Smooth muscle cell (in vitro differentiated cells): ENCODE results near the gene TXNDC11. TPM values are rescaled to one million over a fixed set of nuclear protein-coding genes. Genes with fewer than 3 reads are reported as not detected.
A peak's percentile ranks its signal among the peaks of the same experiment; 100 is the strongest.

Experiments
- DNase-seq: peaks from one replicate; lab custom pipeline; 2025; ENCODE audit not compliant: unreplicated experiment; lab: John Stamatoyannopoulos, UW
- H2AFZ ChIP-seq: fragments of 200-600 bp; sonication (generic); 2 replicates; pipeline ENCODE4 v1.6.0; 2016; ENCODE audit warnings: antibody characterized with exemption, low read depth, mild to moderate bottlenecking
- H3F3A ChIP-seq: fragments of 200-600 bp; sonication (generic); 2 replicates; pipeline ENCODE4 v1.6.0; 2017; ENCODE audit warnings: antibody characterized with exemption, low read depth
- H3K27ac ChIP-seq: fragments of 200-600 bp; sonication (generic); 2 replicates; pipeline ENCODE4 v1.5.1; 2016; ENCODE audit warnings: low read depth, mild to moderate bottlenecking
- H3K27me3 ChIP-seq: fragments of 200-600 bp; sonication (generic); 2 replicates; pipeline ENCODE4 v1.6.1; 2016; ENCODE audit warnings: low read depth, mild to moderate bottlenecking
- H3K36me3 ChIP-seq: fragments of 200-600 bp; sonication (generic); 2 replicates; pipeline ENCODE4 v1.5.1; 2016; ENCODE audit warnings: low read depth
- H3K4me1 ChIP-seq: fragments of 200-600 bp; sonication (generic); 2 replicates; pipeline ENCODE4 v1.5.1; 2016; ENCODE audit warnings: low read depth
- H3K4me2 ChIP-seq: fragments of 200-600 bp; sonication (generic); 2 replicates; pipeline ENCODE4 v1.6.0; 2016; ENCODE audit warnings: mild to moderate bottlenecking
- H3K4me3 ChIP-seq: fragments of 200-600 bp; sonication (generic); 2 replicates; pipeline ENCODE4 v1.5.1; 2016; ENCODE audit warnings: mild to moderate bottlenecking
- H3K79me2 ChIP-seq: fragments of 200-600 bp; sonication (generic); 2 replicates; pipeline ENCODE4 v1.6.0; 2016; ENCODE audit warnings: low read depth, mild to moderate bottlenecking
- H3K9ac ChIP-seq: fragments of 200-600 bp; sonication (generic); 2 replicates; pipeline ENCODE4 v1.6.0; 2016; ENCODE audit warnings: low read depth
- H3K9me3 ChIP-seq: fragments of 200-600 bp; sonication (generic); replicated peaks from 2 replicates; pipeline ENCODE4 v1.5.1; 2016; ENCODE audit warnings: low read depth
- H4K20me1 ChIP-seq: fragments of 200-600 bp; sonication (generic); 2 replicates; pipeline ENCODE4 v1.6.0; 2016; ENCODE audit warnings: low read depth
- WGBS: methylation state at CpG from one replicate; pipeline ENCODE4 v1.1.7; 2016; ENCODE audit warnings: low lambda C conversion rate; 5-methylcytosine and 5-hydroxymethylcytosine counted together
- polyA plus RNA-seq: library from polyadenylated mRNA; unstranded; fragments of >200 nt; fragmentation: Nextera tagmentation; extraction: Ambion mirVana; gene quantifications from 2 replicates; pipeline ENCODE4 v1.2.1, GENCODE V29; 2016
- total RNA-seq: library from RNA; depleted of rRNA; stranded (reverse); fragments of >200 nt; gene quantifications from 2 replicates; pipeline ENCODE4 v1.2.3, GENCODE V29; 2014
- TF ChIP-seq, protein P1 (sequence below): fragments of 200-600 bp; sonication (generic); IDR thresholded peaks from 2 replicates; pipeline ENCODE4 v1.5.1; 2017; ENCODE audit warnings: borderline replicate concordance, mild to moderate bottlenecking, antibody characterized with exemption; ENCODE audit not compliant: insufficient read depth, poor library complexity, severe bottlenecking

Gene TXNDC11
- total and polyA plus RNA-seq, 2 experiments from 2014 or later, result 27.3 to 30.8 TPM

DNA sequence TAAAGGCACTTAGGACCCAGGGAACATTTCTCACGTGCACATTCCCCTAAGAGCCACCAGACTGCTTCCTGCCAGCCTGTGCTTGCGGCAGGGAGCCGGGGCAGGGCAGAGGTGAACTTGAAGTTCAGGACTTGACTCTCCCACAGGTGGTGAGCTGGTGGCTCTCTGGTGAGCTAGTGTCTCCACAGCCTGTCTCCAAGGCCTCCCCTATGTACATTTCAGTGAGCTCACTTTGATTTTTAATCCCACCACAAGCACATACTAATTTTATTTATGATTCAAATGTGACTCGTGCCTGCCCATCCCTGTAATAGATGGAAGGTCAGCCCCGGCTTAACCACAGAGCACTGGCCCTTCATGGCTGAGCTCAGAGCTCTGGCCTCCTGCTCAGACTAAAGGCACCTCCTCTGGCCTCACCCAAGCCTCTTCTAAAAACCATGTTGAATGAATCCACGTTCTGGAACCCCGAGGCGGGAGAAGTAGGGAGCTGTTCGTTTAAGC, 65.2 kb downstream of the TXNDC11 start:
- H2AFZ ChIP-seq, result no peak overlapping the region
- TF ChIP-seq, protein P1, sequence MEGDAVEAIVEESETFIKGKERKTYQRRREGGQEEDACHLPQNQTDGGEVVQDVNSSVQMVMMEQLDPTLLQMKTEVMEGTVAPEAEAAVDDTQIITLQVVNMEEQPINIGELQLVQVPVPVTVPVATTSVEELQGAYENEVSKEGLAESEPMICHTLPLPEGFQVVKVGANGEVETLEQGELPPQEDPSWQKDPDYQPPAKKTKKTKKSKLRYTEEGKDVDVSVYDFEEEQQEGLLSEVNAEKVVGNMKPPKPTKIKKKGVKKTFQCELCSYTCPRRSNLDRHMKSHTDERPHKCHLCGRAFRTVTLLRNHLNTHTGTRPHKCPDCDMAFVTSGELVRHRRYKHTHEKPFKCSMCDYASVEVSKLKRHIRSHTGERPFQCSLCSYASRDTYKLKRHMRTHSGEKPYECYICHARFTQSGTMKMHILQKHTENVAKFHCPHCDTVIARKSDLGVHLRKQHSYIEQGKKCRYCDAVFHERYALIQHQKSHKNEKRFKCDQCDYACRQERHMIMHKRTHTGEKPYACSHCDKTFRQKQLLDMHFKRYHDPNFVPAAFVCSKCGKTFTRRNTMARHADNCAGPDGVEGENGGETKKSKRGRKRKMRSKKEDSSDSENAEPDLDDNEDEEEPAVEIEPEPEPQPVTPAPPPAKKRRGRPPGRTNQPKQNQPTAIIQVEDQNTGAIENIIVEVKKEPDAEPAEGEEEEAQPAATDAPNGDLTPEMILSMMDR, result no peak
- peak overlapping the region; percentile 46 for H3K27ac ChIP-seq
- no peak overlapping the region for H3K4me2 ChIP-seq
- DNase-seq, result no peak
- H3K27me3 ChIP-seq, result no peaks in the 10 kb centered on the region
- peaks cover 100% of the 10 kb centered on the region for H4K20me1 ChIP-seq
- H3K79me2 ChIP-seq, result no peaks in the 10 kb centered on the region
- no peak overlapping the region for H3K4me3 ChIP-seq
- H3K9me3 ChIP-seq, result no peaks in the 10 kb centered on the region
- WGBS, result 78% methylated on average over 9 of the region's 9 CpGs
- no peaks in the 10 kb centered on the region for H3K36me3 ChIP-seq
- no peaks in the 10 kb centered on the region for H3F3A ChIP-seq
- H3K9ac ChIP-seq, result no peak overlapping the region
- H3K4me1 ChIP-seq, result no peaks in the 10 kb centered on the region

DNA sequence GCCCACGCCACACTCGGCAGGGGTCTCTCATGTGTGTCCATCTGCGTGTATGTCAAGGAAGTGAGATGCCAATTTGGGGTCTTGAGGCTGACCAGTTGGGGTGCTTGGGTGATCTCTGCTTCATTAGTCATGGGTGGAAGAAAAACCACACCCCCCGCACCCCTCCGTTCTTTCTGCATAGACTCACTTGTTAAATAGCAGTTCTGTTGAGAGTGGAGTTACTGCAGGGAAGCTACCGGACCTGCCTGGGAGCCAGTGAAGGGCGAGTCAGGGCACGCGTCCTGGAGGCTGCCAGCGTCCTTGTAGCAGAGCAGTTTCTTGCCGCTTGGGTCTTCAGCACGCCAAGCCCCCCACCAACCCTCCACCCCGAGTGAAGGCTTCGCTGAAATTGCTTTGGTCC, 65.9 kb downstream of the TXNDC11 start:
- TF ChIP-seq, protein P1, result no peak
- no peak for DNase-seq
- Histone ChIP-seq H3K27me3 (no peaks in the 10 kb centered on the region), H3K79me2 (no peaks in the 10 kb centered on the region), H3K27ac (peak overlapping the region; percentile 46), H2AFZ (no peak overlapping the region), H3F3A (no peaks in the 10 kb centered on the region), H3K4me2 (no peak overlapping the region), H4K20me1 (peaks cover 100% of the 10 kb centered on the region), H3K36me3 (no peaks in the 10 kb centered on the region), H3K4me1 (no peaks in the 10 kb centered on the region), H3K9me3 (no peaks in the 10 kb centered on the region), H3K9ac (no peak overlapping the region), H3K4me3 (no peak overlapping the region)
- 84% methylated on average over 14 of the region's 14 CpGs for WGBS

DNA sequence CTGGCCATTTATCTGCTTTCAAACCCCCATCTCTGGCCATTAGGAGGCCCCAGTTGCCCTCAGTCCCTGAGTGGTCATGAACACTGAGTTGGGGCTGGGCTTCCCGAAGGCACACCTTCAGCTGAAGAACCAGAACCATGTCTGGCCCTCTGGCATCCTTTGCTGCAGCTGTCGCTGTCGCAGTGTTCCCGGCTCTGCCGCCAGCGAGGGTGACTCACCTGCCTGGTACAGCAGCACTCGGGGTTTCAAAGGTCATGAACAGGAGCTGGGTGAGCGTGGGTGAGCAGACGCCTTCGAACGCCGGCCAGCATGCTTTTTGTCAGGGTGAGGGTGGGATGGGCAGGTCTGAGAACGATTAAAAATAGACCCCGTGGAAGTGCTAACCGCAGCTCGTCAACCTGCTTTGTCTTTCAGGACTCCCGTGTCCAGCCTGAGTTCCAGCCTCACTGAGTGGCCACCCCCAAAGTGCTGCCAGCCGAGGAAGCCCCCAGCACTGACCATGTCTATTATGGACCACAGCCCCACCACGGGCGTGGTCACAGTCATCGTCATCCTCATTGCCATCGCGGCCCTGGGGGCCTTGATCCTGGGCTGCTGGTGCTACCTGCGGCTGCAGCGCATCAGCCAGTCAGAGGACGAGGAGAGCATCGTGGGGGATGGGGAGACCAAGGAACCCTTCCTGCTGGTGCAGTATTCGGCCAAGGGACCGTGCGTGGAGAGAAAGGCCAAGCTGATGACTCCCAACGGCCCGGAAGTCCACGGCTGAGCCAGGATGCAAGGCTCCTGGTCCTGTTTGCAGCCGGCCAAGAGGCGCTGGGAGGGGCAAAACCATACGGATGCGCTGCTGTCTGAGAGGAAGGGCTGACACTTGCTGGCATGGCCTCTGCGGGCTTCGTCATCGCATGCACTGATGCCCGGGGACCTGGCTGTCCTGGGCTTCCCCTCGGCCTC, 66.8 kb downstream of the TXNDC11 start:
- Histone ChIP-seq H3K27me3 (no peaks in the 10 kb centered on the region), H3F3A (no peaks in the 10 kb centered on the region), H3K4me1 (no peaks in the 10 kb centered on the region), H3K9ac (no peak overlapping the region), H3K9me3 (no peaks in the 10 kb centered on the region), H2AFZ (no peak overlapping the region), H3K79me2 (no peaks in the 10 kb centered on the region), H3K4me3 (no peak overlapping the region), H4K20me1 (peaks cover 100% of the 10 kb centered on the region), H3K27ac (peak overlapping the region; percentile 7), H3K36me3 (no peaks in the 10 kb centered on the region), H3K4me2 (no peak overlapping the region)
- WGBS, result 83% methylated on average over 42 of the region's 42 CpGs
- TF ChIP-seq, protein P1, result no peak
- DNase-seq, result no peak
